Measurements from ENCODE around the gene MVB12B. TPM values are rescaled to one million over a fixed set of nuclear protein-coding genes. Genes with fewer than 3 reads are reported as not detected.

MVB12B gene
- total and polyA plus RNA-seq, 2 of the 8 experiments (the other 6 are each of a cell fraction or from before 2014, with no cell fraction given), result 2.6 to 5.0 TPM

DNA sequence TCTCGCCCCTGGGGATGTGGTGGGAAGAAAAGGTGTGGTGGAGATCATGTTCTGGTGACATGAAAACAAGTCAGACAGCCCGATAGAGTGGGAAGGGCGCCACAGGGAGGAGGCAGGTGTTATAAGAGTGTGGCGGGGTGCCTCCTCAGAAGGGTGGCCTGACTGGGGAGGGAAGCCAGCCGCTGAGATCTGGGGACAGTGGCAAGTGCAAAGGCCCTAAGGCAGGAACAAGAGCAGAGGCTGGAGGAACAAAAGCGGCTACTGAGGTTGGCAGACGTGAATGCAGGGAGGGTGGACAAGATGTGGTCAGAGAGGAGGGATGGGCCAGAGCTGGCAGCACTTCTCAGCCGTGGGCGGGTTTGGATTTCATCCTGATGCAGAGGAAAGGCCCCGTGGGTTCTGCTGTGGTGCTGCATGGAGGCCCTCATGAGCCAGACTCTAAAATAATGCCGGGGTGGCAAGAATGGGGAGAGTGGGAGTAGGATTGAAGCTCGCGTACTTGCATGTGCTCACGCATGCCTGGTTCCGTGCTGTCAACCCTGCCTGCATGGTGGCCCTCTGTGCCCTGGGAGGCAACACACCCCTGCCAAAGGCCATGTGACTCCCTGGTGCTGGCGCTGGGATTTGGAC is 89.2 kb downstream of the MVB12B start (continued):
- TF ChIP-seq EGR1 (IDR thresholded peaks at IDR 0.05; ENCODE audit: borderline replicate concordance, low read depth, low read length), result no peak
- TF ChIP-seq GTF2F1 (IDR thresholded peaks at IDR 0.05; ENCODE audit: borderline replicate concordance, low read depth, low read length), result no peak
- TF ChIP-seq PHF8 (conservative IDR thresholded peaks at IDR 0.05; ENCODE audit: low read depth, low read length), result no peak
- TF ChIP-seq KDM5A (IDR thresholded peaks at IDR 0.05; ENCODE audit: low read length), result no peak
- no peak for TF ChIP-seq BRCA1 (IDR thresholded peaks at IDR 0.05; ENCODE audit: low read depth, low read length)
